Liver (tissue), 9 donors: ENCODE measurements around the gene FNBP1. TPM values are rescaled to one million over a fixed set of nuclear protein-coding genes. Genes with fewer than 3 reads are reported as not detected.
"Not testable (repeated sequence)": the region's sequence is repeated elsewhere in the genome, so short reads cannot be mapped to it uniquely, and the experiment has no call there.

Source experiments
- DNase-seq: peaks from one replicate; pipeline ENCODE4 v3.0.0-alpha.2; 2017; ENCODE audit warnings: low spot score
- H3K27ac ChIP-seq, 2 donors: one replicate each; pipeline ENCODE4 v1.7.0; 2013; ENCODE audit warnings: inconsistent platforms in 2 of 2, low read length in 2 of 2, control low read depth in 1 of 2, low read depth in 1 of 2, mild to moderate bottlenecking in 1 of 2
- H3K27me3 ChIP-seq, 4 donors: one replicate each; pipeline versions ENCODE4 v1.6.1 to v1.7.0; 2013; ENCODE audit warnings: low read length in 3 of 4, inconsistent platforms in 1 of 4, mild to moderate bottlenecking in 1 of 4, moderate library complexity in 1 of 4; ENCODE audit not compliant: control insufficient read depth in 4 of 4, insufficient read depth in 4 of 4
- H3K36me3 ChIP-seq, 4 donors: one replicate each; pipeline versions ENCODE4 v1.6.1 to v1.7.0; 2013; ENCODE audit warnings: low read length in 3 of 4, mild to moderate bottlenecking in 3 of 4, low read depth in 1 of 4, moderate library complexity in 1 of 4; ENCODE audit not compliant: control insufficient read depth in 4 of 4, insufficient read depth in 3 of 4
- H3K4me1 ChIP-seq, 4 donors: one replicate each; pipeline versions ENCODE4 v1.6.1 to v1.7.0; 2013; ENCODE audit warnings: low read length in 3 of 4, mild to moderate bottlenecking in 3 of 4, moderate library complexity in 1 of 4; ENCODE audit not compliant: control insufficient read depth in 4 of 4, insufficient read depth in 4 of 4
- H3K4me3 ChIP-seq, 3 donors: one replicate each; pipeline versions ENCODE4 v1.6.1 to v1.7.0; 2013; ENCODE audit warnings: low read length in 3 of 3, control low read depth in 1 of 3, low read depth in 1 of 3, mild to moderate bottlenecking in 1 of 3
- H3K9ac ChIP-seq, 2 donors: one replicate each; pipeline ENCODE4 v1.7.0; 2013; ENCODE audit warnings: low read length in 2 of 2, mild to moderate bottlenecking in 2 of 2, moderate library complexity in 2 of 2, control low read depth in 1 of 2, low read depth in 1 of 2
- H3K9me3 ChIP-seq, 4 donors: one replicate each; pipeline versions ENCODE4 v1.6.1 to v1.7.0; 2013; ENCODE audit warnings: low read length in 3 of 4; ENCODE audit not compliant: control insufficient read depth in 4 of 4
- ATF3 ChIP-seq: IDR thresholded peaks from 2 replicates; pipeline ENCODE4 v1.6.1; 2016; ENCODE audit warnings: antibody characterized with exemption
- FOXA1 ChIP-seq: IDR thresholded peaks from 2 replicates; pipeline ENCODE4 v1.6.1; 2016; ENCODE audit warnings: antibody characterized with exemption
- FOXA2 ChIP-seq: IDR thresholded peaks from 2 replicates; pipeline ENCODE4 v1.6.1; 2016; ENCODE audit warnings: antibody characterized with exemption
- GABPA ChIP-seq, 2 donors: IDR thresholded peaks in 1 of 2; conservative IDR thresholded peaks in 1 of 2; 2 replicates each; pipeline ENCODE4 v1.6.1; 2016; ENCODE audit warnings: antibody characterized with exemption in 2 of 2, mild to moderate bottlenecking in 1 of 2, moderate library complexity in 1 of 2
- HNF4G ChIP-seq: IDR thresholded peaks from 2 replicates; pipeline ENCODE4 v1.6.1; 2016; ENCODE audit warnings: antibody characterized with exemption
- JUND ChIP-seq, 2 donors: IDR thresholded peaks; 2 replicates each; pipeline ENCODE4 v1.6.1; 2016; ENCODE audit warnings: antibody characterized with exemption in 2 of 2
- MAX ChIP-seq: IDR thresholded peaks from 2 replicates; pipeline ENCODE4 v1.6.1; 2016; ENCODE audit warnings: antibody characterized with exemption
- RAD21 ChIP-seq, 2 donors: IDR thresholded peaks; 2 replicates each; pipeline ENCODE4 v1.6.1; 2016; ENCODE audit warnings: antibody characterized with exemption in 2 of 2, mild to moderate bottlenecking in 2 of 2
- RXRA ChIP-seq, 2 donors: IDR thresholded peaks; 2 replicates each; pipeline ENCODE4 v1.6.1; 2017 to 2018; ENCODE audit warnings: antibody characterized with exemption in 2 of 2, mild to moderate bottlenecking in 1 of 2
- SP1 ChIP-seq: IDR thresholded peaks from 2 replicates; pipeline ENCODE4 v1.6.1; 2018; ENCODE audit warnings: antibody characterized with exemption, mild to moderate bottlenecking
- TAF1 ChIP-seq: conservative IDR thresholded peaks from 2 replicates; pipeline ENCODE4 v1.6.1; 2016; ENCODE audit warnings: antibody characterized with exemption, mild to moderate bottlenecking
- YY1 ChIP-seq: IDR thresholded peaks from 2 replicates; pipeline ENCODE4 v1.6.1; 2016; ENCODE audit warnings: antibody characterized with exemption, mild to moderate bottlenecking
- WGBS: extraction: QIAGEN DNeasy Blood & Tissue Kit; methylation state at CpG from one replicate; pipeline ENCODE4 v1.1.7; 2013; 5-methylcytosine and 5-hydroxymethylcytosine counted together
- polyA plus RNA-seq, 2 donors: library from polyadenylated mRNA; stranded (reverse) in 1 of 2; unstranded in 1 of 2; fragments of 200-250 nt in 1 of 2; fragments of >200 nt in 1 of 2; fragmentation: Nextera tagmentation in 1 of 2; extraction: Ambion mirVana in 1 of 2; gene quantifications; one replicate each; pipeline versions ENCODE4 v1.2.1 to v1.2.3, GENCODE V29; 2013 to 2015
- total RNA-seq, 2 donors: library from RNA; depleted of rRNA; stranded (reverse); fragments of >200 nt; gene quantifications; one replicate each; pipeline ENCODE4 v1.2.3, GENCODE V29; 2014
- TF ChIP-seq, protein P1 (sequence below): IDR thresholded peaks from 2 replicates; pipeline ENCODE4 v1.6.1; 2016; ENCODE audit warnings: antibody characterized with exemption
- TF ChIP-seq, protein P2 (sequence below): IDR thresholded peaks from 2 replicates; pipeline ENCODE4 v1.6.1; 2016; ENCODE audit warnings: antibody characterized with exemption, mild to moderate bottlenecking
- TF ChIP-seq, protein P3 (sequence below): fragments of 150-350 bp; IDR thresholded peaks from 2 replicates; pipeline ENCODE4 v1.5.1; 2017; ENCODE audit warnings: improper control_type of control experiment, low read depth, low read length; ENCODE audit not compliant: missing input control
- donor health status: healthy.
- donor health status: healthy.
- donor health status: healthy.
- donor health status: healthy.
- donor health status: healthy.

The FNBP1 gene
- total and polyA plus RNA-seq, 4 donors, result 6.6 to 15.6 (median 12.3) TPM

DNA sequence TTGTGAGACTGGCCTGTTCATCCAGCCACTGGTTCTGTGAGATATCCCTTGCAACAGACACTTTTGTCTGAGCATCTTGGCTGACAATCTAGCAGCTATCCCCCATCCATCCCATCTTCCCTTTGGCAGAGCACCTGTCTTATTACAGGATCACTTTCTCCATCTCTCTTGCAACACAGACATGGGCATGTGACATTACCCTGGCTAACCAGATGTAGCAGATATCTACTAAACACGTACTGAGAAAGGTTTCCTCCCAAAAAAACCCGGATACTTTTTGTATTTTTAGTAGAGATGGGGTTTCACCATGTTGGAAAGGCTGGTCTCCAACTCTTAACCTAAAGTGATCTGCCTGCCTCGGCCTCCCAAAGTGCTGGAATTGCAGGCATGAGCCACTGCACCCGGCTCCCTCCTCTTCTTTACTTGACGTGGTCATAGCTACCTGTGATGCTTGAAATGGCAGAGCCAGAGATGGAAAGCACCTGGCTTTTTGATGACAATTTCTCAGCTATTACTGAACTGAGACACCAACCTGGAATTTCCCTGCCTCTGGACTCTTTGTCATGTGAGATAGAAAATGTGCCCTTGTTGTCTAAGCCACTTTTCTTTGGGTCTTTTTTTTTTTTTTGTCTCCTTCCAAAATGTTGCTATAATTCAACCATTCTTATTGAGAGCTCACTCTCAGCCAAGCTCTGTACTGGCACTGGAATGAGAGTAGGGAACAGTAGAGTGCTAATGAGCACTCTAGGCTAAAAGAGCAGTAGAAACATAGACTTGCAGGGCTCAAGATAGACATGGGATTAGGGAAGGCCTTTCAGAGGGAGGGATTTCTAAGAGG is 32.6 kb downstream of the FNBP1 start:
- no peak overlapping the region for H3K4me3 ChIP-seq
- peaks cover 4 to 15% (median 11%) of the 10 kb centered on the region in 4 donors for H3K4me1 ChIP-seq
- no peaks in the 10 kb centered on the region for H3K9me3 ChIP-seq
- DNase-seq, result no peak
- no peaks in the 10 kb centered on the region for H3K27me3 ChIP-seq
- H3K36me3 ChIP-seq, result no peaks in the 10 kb centered on the region
- no peak overlapping the region for H3K27ac ChIP-seq
- no peak overlapping the region for H3K9ac ChIP-seq
- TF ChIP-seq, protein P1, sequence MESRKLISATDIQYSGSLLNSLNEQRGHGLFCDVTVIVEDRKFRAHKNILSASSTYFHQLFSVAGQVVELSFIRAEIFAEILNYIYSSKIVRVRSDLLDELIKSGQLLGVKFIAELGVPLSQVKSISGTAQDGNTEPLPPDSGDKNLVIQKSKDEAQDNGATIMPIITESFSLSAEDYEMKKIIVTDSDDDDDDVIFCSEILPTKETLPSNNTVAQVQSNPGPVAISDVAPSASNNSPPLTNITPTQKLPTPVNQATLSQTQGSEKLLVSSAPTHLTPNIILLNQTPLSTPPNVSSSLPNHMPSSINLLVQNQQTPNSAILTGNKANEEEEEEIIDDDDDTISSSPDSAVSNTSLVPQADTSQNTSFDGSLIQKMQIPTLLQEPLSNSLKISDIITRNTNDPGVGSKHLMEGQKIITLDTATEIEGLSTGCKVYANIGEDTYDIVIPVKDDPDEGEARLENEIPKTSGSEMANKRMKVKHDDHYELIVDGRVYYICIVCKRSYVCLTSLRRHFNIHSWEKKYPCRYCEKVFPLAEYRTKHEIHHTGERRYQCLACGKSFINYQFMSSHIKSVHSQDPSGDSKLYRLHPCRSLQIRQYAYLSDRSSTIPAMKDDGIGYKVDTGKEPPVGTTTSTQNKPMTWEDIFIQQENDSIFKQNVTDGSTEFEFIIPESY, result no peak
- TF ChIP-seq RXRA (IDR thresholded peaks at IDR 0.05) (no peak), TAF1 (no peak), RAD21 (IDR thresholded peaks at IDR 0.05) (no peak), GABPA (IDR thresholded peaks at IDR 0.05 in 1 of 2, conservative IDR thresholded peaks at IDR 0.05 in 1 of 2) (no peak), JUND (IDR thresholded peaks at IDR 0.05) (no peak), FOXA2 (no peak), MAX (no peak), HNF4G (no peak), YY1 (no peak)
- TF ChIP-seq, protein P2, sequence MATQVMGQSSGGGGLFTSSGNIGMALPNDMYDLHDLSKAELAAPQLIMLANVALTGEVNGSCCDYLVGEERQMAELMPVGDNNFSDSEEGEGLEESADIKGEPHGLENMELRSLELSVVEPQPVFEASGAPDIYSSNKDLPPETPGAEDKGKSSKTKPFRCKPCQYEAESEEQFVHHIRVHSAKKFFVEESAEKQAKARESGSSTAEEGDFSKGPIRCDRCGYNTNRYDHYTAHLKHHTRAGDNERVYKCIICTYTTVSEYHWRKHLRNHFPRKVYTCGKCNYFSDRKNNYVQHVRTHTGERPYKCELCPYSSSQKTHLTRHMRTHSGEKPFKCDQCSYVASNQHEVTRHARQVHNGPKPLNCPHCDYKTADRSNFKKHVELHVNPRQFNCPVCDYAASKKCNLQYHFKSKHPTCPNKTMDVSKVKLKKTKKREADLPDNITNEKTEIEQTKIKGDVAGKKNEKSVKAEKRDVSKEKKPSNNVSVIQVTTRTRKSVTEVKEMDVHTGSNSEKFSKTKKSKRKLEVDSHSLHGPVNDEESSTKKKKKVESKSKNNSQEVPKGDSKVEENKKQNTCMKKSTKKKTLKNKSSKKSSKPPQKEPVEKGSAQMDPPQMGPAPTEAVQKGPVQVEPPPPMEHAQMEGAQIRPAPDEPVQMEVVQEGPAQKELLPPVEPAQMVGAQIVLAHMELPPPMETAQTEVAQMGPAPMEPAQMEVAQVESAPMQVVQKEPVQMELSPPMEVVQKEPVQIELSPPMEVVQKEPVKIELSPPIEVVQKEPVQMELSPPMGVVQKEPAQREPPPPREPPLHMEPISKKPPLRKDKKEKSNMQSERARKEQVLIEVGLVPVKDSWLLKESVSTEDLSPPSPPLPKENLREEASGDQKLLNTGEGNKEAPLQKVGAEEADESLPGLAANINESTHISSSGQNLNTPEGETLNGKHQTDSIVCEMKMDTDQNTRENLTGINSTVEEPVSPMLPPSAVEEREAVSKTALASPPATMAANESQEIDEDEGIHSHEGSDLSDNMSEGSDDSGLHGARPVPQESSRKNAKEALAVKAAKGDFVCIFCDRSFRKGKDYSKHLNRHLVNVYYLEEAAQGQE, result no peak
- WGBS, result 75% methylated on average over 5 of the region's 5 CpGs

DNA sequence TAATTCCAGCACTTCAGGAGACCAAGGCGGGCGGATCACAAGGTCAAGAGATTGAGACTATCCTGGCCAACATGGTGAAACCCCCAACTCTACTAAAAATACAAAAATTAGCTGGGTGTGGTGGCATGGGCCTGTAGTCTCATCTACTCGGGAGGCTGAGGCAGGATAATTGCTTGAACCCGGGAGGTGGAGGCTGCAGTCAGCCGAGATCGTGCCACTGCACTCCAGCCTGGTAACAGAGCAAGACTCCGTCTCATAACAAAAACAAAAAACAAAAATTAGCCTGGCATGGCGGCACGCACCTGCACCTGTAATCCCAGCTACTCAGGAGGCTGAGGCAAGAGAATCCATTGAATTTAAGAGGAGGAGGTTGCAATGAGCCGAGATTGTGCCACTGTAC is 33.4 kb downstream of the FNBP1 start:
- H3K27ac ChIP-seq, DNase-seq, H3K9ac ChIP-seq, H3K36me3 ChIP-seq, H3K9me3 ChIP-seq, H3K4me3 ChIP-seq, H3K27me3 ChIP-seq: not testable (repeated sequence)
- peaks cover 4 to 15% (median 11%) of the 10 kb centered on the region in 4 donors for H3K4me1 ChIP-seq
- WGBS, result 98% methylated on average over 10 of the region's 10 CpGs

DNA sequence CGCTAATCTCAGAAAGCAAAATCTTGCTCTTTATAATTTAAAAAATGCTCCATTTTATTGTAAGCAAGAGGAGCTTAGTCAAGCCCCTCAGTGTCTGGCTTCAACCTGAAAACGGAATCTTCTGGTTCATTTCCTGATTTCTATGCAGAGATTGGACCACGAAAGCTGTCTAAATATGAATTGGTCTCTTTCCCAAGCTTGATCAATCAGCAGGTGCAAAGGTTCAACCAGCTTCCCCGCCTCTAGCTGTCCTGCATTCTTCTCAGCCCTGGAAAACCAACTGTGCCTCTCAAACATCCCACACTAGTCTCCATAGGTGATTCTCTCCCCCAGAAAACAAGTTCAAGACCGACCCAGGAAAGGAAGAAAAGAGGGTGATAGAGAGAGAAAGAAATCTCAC is 34.5 kb downstream of the FNBP1 start:
- Histone ChIP-seq H3K4me1 (peaks cover 4 to 12% (median 11%) of the 10 kb centered on the region in 4 donors), H3K27me3 (no peaks in the 10 kb centered on the region), H3K4me3 (no peak overlapping the region), H3K9me3 (no peaks in the 10 kb centered on the region), H3K36me3 (no peaks in the 10 kb centered on the region), H3K27ac (no peak overlapping the region), H3K9ac (no peak overlapping the region)
- WGBS, result 26% methylated on average over 5 of the region's 5 CpGs
- DNase-seq, result no peak
- TF ChIP-seq ATF3 (no peak), YY1 (no peak), GABPA (IDR thresholded peaks at IDR 0.05 in 1 of 2, conservative IDR thresholded peaks at IDR 0.05 in 1 of 2) (no peak), FOXA2 (no peak), SP1 (peak; percentile 43), TAF1 (no peak), FOXA1 (no peak), RXRA (IDR thresholded peaks at IDR 0.05) (peak; percentile 28 to 36)
- TF ChIP-seq, protein P3, sequence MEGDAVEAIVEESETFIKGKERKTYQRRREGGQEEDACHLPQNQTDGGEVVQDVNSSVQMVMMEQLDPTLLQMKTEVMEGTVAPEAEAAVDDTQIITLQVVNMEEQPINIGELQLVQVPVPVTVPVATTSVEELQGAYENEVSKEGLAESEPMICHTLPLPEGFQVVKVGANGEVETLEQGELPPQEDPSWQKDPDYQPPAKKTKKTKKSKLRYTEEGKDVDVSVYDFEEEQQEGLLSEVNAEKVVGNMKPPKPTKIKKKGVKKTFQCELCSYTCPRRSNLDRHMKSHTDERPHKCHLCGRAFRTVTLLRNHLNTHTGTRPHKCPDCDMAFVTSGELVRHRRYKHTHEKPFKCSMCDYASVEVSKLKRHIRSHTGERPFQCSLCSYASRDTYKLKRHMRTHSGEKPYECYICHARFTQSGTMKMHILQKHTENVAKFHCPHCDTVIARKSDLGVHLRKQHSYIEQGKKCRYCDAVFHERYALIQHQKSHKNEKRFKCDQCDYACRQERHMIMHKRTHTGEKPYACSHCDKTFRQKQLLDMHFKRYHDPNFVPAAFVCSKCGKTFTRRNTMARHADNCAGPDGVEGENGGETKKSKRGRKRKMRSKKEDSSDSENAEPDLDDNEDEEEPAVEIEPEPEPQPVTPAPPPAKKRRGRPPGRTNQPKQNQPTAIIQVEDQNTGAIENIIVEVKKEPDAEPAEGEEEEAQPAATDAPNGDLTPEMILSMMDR, result no peak
- TF ChIP-seq, protein P2, result no peak
